Activated CD8-positive, alpha-beta T cell treated with anti-CD3 and anti-CD28 coated beads, Interleukin-2, amount 10 ng/mL, durations not matched to agents 7 days and 5 days (primary cell): ENCODE measurements around the gene RIC8B. TPM values are rescaled to one million over a fixed set of nuclear protein-coding genes. Genes with fewer than 3 reads are reported as not detected.

Experiments used
- ATAC-seq: fragments of 150-1000 bp; cut with Tn5 transposase; one replicate; pipeline ENCODE4 v1.10.0; 2021; ENCODE audit warnings: moderate library complexity
- CTCF ChIA-PET: fragments of 350-600 bp; sonication (Branson Sonifier 250); formaldehyde crosslinking; loops from one replicate; lab custom pipeline; 2021; ENCODE audit warnings: antibody characterized with exemption; lab: Charles Lee
- POLR2A ChIA-PET: fragments of 350-600 bp; sonication (Branson Sonifier 250); formaldehyde crosslinking; loops from one replicate; lab custom pipeline; 2021; ENCODE audit warnings: antibody characterized with exemption; lab: Charles Lee
- DNase-seq: peaks from one replicate; pipeline ENCODE4 v3.0.0-alpha.2; 2020
- H3K27ac Mint-ChIP-seq: one replicate; pipeline ENCODE4 v1.8.0; 2021; ENCODE audit warnings: mild to moderate bottlenecking, mixed read lengths
- H3K27me3 Mint-ChIP-seq: one replicate; pipeline ENCODE4 v1.8.0; 2021; ENCODE audit warnings: low read depth, mixed read lengths
- H3K36me3 Mint-ChIP-seq: one replicate; pipeline ENCODE4 v1.8.0; 2021; ENCODE audit warnings: low read depth, mixed read lengths
- H3K4me1 Mint-ChIP-seq: one replicate; pipeline ENCODE4 v1.8.0; 2021; ENCODE audit warnings: low read depth, mixed read lengths
- H3K4me3 Mint-ChIP-seq: one replicate; pipeline ENCODE4 v1.8.0; 2021; ENCODE audit warnings: mild to moderate bottlenecking, mixed read lengths
- H3K9me3 Mint-ChIP-seq: one replicate; pipeline ENCODE4 v1.8.0; 2022; ENCODE audit warnings: mixed read lengths; ENCODE audit not compliant: insufficient read depth
- total RNA-seq, 2 experiments: library from RNA; stranded (reverse); gene quantifications; one replicate each; pipeline ENCODE4 v1.2.3, GENCODE V29; 2021

RIC8B gene
- total RNA-seq, 2 experiments from 2014 or later, result 15.4 to 18.1 TPM

GRCh38 chr12:106774808-106775524 is 484 bp downstream of the RIC8B start:
- ATAC-seq (peak; percentile 10), DNase-seq (peak; percentile 33)
- POLR2A ChIA-PET, result interaction anchor here (1.2 to 1.7 kb wide), 3 partner anchors 10 to 180 kb away, joined by 4 to 6 read pairs (median 5); partner anchors contain the start of gene TMEM263
- Mint-ChIP-seq H3K27me3 (no peaks in the 10 kb centered on the region), H3K27ac (peak overlapping the region; percentile 93), H3K9me3 (no peaks in the 10 kb centered on the region), H3K36me3 (peaks cover 22% of the 10 kb centered on the region), H3K4me3 (peak overlapping the region; percentile 91), H3K4me1 (peaks cover 32% of the 10 kb centered on the region)
- CTCF ChIA-PET, result interaction anchor here (0.6 to 1.5 kb wide), 5 partner anchors 11 to 1404 kb away, joined by 3 to 4 read pairs (median 3); no protein-coding TSS in a partner anchor

DNA sequence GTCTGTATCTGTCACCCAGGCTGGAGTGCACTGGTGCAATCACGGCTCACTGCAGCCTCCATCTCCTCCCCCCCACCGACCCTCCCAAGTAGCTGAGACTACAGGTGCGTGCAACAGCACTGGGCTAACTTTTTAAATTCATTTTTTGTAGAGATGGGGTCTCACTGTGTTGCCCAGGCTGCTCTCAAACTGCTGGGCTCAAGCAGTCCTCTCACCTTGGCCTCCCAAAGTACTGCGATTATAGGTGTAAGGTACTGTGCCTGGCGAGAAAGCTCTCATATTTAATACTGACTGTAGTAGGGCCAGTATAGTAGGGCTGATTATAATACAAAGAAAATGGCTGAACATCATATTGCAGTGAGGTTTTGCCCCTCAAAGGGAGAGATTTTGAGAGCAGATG is 2.4 kb downstream of the RIC8B start:
- peaks cover 32% of the 10 kb centered on the region for H3K4me1 Mint-ChIP-seq
- H3K27ac Mint-ChIP-seq, result no peak overlapping the region
- ChIA-PET POLR2A (no interaction called here), CTCF (interaction anchor here (0.7 to 1.2 kb wide), 2 partner anchors 143 to 420 kb away, joined by 3 to 4 read pairs; partner anchors contain the start of gene POLR3B)
- H3K27me3 Mint-ChIP-seq, result no peaks in the 10 kb centered on the region
- ATAC-seq, result no peak
- no peaks in the 10 kb centered on the region for H3K9me3 Mint-ChIP-seq
- no peak overlapping the region for H3K4me3 Mint-ChIP-seq
- no peak for DNase-seq
- peaks cover 22% of the 10 kb centered on the region for H3K36me3 Mint-ChIP-seq

DNA sequence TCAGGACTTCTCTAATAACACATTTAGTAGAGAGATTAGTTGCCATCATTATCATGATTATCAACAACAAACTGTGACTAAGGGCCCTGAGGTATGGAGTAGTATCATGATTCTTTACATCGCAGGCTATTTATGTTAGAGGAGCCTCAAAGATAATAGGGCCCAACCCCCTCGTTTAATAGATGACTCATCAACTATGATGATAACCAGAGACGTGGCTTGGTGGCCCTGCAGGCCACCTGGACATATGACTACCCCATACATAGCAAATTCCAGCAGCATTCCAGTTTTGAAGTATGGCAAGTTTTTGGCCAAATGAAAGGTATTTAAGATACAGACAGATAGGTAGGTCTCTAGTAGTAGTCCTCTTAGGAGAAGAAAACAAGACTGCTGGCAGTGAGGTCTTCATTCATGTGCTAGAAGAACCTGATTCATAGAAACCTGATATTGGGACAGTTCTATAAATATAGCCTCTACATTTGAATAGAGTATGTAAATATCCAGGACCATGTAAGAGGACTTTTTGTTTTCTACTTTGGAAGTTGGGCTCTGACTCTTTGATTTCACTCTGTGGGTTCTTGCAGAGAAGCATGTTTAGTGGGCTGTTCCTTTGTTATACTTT is 5.6 kb downstream of the RIC8B start:
- Mint-ChIP-seq H3K4me1 (peaks cover 24% of the 10 kb centered on the region), H3K9me3 (no peaks in the 10 kb centered on the region), H3K36me3 (peaks cover 25% of the 10 kb centered on the region), H3K27ac (no peak overlapping the region), H3K27me3 (no peaks in the 10 kb centered on the region), H3K4me3 (no peak overlapping the region)
- ATAC-seq (no peak), DNase-seq (no peak)
- CTCF ChIA-PET, result interaction anchor here (0.8 to 1.4 kb wide), 2 partner anchors 16 to 140 kb away, joined by 3 read pairs; no protein-coding TSS in a partner anchor
- POLR2A ChIA-PET, result no interaction called here

DNA sequence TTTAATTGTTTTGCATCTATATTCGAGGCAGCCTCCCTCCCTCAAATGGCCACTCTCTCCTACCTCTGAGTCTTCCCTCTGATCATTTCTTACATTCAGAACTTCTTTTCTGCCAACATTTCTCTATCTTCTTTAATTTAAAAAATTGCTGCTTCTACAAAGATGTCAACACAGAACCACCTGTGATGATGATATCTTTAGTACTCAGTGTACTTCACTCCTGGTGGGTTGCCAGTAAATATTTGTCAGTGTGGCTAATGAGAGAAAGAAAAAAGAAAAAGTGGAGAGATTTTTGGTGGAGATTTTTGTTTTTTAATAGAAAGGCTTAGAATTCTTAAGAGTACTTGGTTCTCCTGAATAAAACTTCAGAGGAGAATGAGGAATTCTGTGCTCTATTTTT is 8.1 kb downstream of the RIC8B start:
- H3K4me1 Mint-ChIP-seq, result peaks cover 3% of the 10 kb centered on the region
- POLR2A ChIA-PET, result no interaction called here
- no peaks in the 10 kb centered on the region for H3K9me3 Mint-ChIP-seq

GRCh38 chr12:106783515-106783914 is 9.0 kb downstream of the RIC8B start:
- H3K9me3 Mint-ChIP-seq, result no peaks in the 10 kb centered on the region
- H3K36me3 Mint-ChIP-seq, result peaks cover 30% of the 10 kb centered on the region
- H3K4me3 Mint-ChIP-seq, result no peak overlapping the region
- ChIA-PET POLR2A (no interaction called here), CTCF (no interaction called here)
- no peaks in the 10 kb centered on the region for H3K27me3 Mint-ChIP-seq
- no peak overlapping the region for H3K27ac Mint-ChIP-seq
- no peak for ATAC-seq
- peaks cover 3% of the 10 kb centered on the region for H3K4me1 Mint-ChIP-seq
- DNase-seq, result no peak

More for the DNA sequence above, 8.1 kb downstream of the RIC8B start:
- no peaks in the 10 kb centered on the region for H3K27me3 Mint-ChIP-seq
- no peak for DNase-seq
- ATAC-seq, result no peak
- no peak overlapping the region for H3K4me3 Mint-ChIP-seq
- CTCF ChIA-PET, result no interaction called here
- H3K27ac Mint-ChIP-seq, result no peak overlapping the region
- peaks cover 24% of the 10 kb centered on the region for H3K36me3 Mint-ChIP-seq

GRCh38 chr12:106790020-106790419 is 15.5 kb downstream of the RIC8B start:
- Mint-ChIP-seq H3K4me1 (no peaks in the 10 kb centered on the region), H3K9me3 (no peaks in the 10 kb centered on the region), H3K36me3 (peaks cover 50% of the 10 kb centered on the region), H3K4me3 (no peak overlapping the region), H3K27ac (no peak overlapping the region), H3K27me3 (no peaks in the 10 kb centered on the region)
- CTCF ChIA-PET, result interaction anchor here (0.9 to 1.4 kb wide), 4 partner anchors 8 to 53 kb away, joined by 3 to 5 read pairs (median 4); no protein-coding TSS in a partner anchor
- POLR2A ChIA-PET, result interaction anchor here (0.6 kb wide), 1 partner anchor 41 kb away, joined by 6 read pairs; no protein-coding TSS in a partner anchor
- no peak for ATAC-seq
- no peak for DNase-seq

- no peak overlapping the region for H3K27ac Mint-ChIP-seq
- H3K4me1 Mint-ChIP-seq, result no peaks in the 10 kb centered on the region
- ATAC-seq, result no peak
- H3K36me3 Mint-ChIP-seq, result peaks cover 41% of the 10 kb centered on the region
- DNase-seq, result no peak
- no peaks in the 10 kb centered on the region for H3K9me3 Mint-ChIP-seq
- H3K4me3 Mint-ChIP-seq, result no peak overlapping the region
- no peaks in the 10 kb centered on the region for H3K27me3 Mint-ChIP-seq
- CTCF ChIA-PET, result interaction anchor here (1.1 kb wide), 1 partner anchor 128 kb away, joined by 3 read pairs; no protein-coding TSS in a partner anchor
- POLR2A ChIA-PET, result no interaction called here
These were observed 17.0 kb downstream of the RIC8B start for GRCh38 chr12:106791531-106791930.

DNA sequence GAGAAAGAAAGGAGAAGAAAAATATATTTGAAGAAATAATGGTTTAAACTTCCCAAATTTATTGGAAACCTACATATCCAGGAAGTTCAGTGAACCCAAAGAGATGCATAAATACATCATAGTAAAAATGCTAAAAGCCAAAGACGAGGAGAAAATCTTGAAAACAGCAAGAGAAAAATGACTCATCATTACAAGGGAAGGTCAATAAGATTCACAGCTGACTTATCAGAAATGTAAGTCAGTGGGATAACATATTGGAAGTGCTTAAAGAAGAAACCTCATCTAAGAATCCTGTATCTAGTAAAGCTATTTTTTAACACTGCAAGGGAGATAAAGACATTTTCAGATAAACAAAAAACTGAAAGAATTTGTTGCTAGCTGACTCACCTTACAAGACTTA is 19.9 kb downstream of the RIC8B start:
- Mint-ChIP-seq H3K27me3 (no peaks in the 10 kb centered on the region), H3K9me3 (no peaks in the 10 kb centered on the region), H3K4me3 (no peak overlapping the region), H3K36me3 (peaks cover 22% of the 10 kb centered on the region), H3K4me1 (no peaks in the 10 kb centered on the region), H3K27ac (no peak overlapping the region)
- POLR2A ChIA-PET, result no interaction called here
- CTCF ChIA-PET, result no interaction called here
- DNase-seq, result no peak
- ATAC-seq, result no peak

DNA sequence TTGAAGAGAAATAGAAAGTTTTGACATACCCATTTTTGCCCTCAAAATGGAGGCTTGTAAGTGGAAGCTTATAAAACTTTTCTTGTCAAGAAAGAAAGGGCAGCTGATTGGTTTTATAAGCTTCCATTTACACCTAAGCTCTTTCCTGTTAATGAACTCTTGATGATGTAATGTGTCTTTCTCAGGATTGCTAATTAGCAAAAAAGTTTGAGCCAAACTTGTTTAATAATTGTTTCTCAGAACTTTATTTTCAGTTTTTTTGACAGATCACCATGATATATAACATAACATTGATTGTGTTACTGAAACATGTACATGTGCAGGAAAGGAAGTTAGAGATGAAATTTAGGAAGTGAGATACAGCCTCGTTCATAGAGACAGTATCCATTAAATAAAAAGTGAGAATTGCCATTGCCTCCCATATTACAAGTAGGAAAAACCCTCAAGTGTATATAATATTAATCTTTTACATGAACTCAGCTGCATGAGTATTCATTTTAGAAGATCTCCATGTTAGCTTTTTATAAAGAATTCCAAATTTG is 26.8 kb downstream of the RIC8B start:
- CTCF ChIA-PET, result interaction anchor here (0.7 to 1.2 kb wide), 2 partner anchors 11 to 48 kb away, joined by 3 to 5 read pairs; no protein-coding TSS in a partner anchor
- Mint-ChIP-seq H3K4me1 (no peaks in the 10 kb centered on the region), H3K27me3 (no peaks in the 10 kb centered on the region), H3K9me3 (no peaks in the 10 kb centered on the region), H3K36me3 (peaks cover 18% of the 10 kb centered on the region), H3K4me3 (no peak overlapping the region), H3K27ac (no peak overlapping the region)
- ATAC-seq (no peak), DNase-seq (no peak)
- POLR2A ChIA-PET, result no interaction called here

DNA sequence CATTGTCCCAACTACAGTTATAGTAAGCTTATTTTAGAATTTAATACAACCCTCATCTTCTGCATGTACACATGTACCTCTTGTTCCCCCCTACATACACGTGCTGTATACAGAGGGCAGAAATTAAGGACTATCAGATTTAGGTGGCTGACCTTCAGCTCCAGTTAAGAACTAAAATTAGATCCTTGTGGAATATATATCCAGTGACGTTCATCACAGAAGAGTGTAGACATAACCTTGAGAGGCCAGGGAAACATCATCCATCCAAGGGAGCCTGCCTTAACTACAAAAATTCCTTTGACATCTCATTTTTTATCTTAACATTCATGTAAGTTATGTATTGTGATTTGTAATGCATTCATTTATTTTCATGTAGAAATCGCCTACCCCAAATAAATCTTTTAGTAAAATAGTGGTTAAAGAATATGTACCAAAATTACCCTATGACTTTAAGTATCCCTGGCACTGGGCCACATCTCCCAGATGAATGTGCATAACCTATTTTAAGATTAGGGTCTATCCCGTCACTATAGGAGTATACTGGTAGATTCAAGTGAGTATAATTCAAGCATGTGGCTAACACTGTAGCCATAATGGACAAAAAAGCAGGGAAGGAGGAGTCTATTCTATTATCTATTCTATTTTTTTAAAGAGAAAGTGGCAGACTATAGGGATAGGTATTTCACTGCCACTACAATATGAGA is 27.5 kb downstream of the RIC8B start:
- DNase-seq (no peak), ATAC-seq (no peak)
- no peaks in the 10 kb centered on the region for H3K9me3 Mint-ChIP-seq
- H3K36me3 Mint-ChIP-seq, result peaks cover 20% of the 10 kb centered on the region
- CTCF ChIA-PET, result interaction anchor here (0.7 to 1.2 kb wide), 2 partner anchors 12 to 48 kb away, joined by 3 to 5 read pairs; no protein-coding TSS in a partner anchor
- no peak overlapping the region for H3K27ac Mint-ChIP-seq
- no peak overlapping the region for H3K4me3 Mint-ChIP-seq
- no peaks in the 10 kb centered on the region for H3K4me1 Mint-ChIP-seq
- POLR2A ChIA-PET, result no interaction called here
- H3K27me3 Mint-ChIP-seq, result no peaks in the 10 kb centered on the region

GRCh38 chr12:106804668-106805067 is 30.2 kb downstream of the RIC8B start:
- Mint-ChIP-seq H3K9me3 (no peaks in the 10 kb centered on the region), H3K36me3 (peaks cover 19% of the 10 kb centered on the region), H3K27me3 (no peaks in the 10 kb centered on the region), H3K4me1 (no peaks in the 10 kb centered on the region), H3K4me3 (no peak overlapping the region), H3K27ac (no peak overlapping the region)
- CTCF ChIA-PET, result no interaction called here
- POLR2A ChIA-PET, result no interaction called here
- DNase-seq (no peak), ATAC-seq (no peak)
